ENCODE results near the gene PEX12.

The PEX12 gene

DNA sequence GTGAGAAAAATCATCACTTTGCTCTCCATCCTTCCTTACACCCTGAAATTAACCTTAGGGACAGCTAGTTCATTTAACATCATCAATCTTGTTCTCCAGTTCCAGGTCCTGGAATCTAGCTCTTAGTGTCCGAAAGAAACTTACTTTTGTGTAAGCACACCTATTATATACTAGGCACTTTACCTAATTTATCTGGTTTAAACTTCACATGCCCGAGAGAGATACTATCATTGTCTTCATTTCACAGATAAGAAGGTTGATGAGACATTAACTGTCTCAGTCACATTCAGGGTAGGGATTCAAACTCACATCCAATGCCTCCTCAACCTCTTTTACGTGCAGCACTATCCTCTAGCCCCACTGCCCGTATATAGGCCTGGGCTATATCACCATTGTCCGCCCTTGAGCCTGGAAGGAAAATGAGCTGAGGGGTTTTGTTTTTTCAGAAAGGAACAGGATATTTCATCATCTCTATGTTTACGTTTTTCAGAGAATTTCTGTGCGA lies 8.2 kb upstream of the PEX12 start (continued):
- TF ChIP-seq, protein P1, sequence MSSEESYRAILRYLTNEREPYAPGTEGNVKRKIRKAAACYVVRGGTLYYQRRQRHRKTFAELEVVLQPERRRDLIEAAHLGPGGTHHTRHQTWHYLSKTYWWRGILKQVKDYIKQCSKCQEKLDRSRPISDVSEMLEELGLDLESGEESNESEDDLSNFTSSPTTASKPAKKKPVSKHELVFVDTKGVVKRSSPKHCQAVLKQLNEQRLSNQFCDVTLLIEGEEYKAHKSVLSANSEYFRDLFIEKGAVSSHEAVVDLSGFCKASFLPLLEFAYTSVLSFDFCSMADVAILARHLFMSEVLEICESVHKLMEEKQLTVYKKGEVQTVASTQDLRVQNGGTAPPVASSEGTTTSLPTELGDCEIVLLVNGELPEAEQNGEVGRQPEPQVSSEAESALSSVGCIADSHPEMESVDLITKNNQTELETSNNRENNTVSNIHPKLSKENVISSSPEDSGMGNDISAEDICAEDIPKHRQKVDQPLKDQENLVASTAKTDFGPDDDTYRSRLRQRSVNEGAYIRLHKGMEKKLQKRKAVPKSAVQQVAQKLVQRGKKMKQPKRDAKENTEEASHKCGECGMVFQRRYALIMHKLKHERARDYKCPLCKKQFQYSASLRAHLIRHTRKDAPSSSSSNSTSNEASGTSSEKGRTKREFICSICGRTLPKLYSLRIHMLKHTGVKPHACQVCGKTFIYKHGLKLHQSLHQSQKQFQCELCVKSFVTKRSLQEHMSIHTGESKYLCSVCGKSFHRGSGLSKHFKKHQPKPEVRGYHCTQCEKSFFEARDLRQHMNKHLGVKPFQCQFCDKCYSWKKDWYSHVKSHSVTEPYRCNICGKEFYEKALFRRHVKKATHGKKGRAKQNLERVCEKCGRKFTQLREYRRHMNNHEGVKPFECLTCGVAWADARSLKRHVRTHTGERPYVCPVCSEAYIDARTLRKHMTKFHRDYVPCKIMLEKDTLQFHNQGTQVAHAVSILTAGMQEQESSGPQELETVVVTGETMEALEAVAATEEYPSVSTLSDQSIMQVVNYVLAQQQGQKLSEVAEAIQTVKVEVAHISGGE (tag by site-specific recombination; conservative IDR thresholded peaks at IDR 0.05; ENCODE audit: low read depth): no peak
- TF ChIP-seq ZNF202 (tag by site-specific recombination; IDR thresholded peaks at IDR 0.05; ENCODE audit: borderline replicate concordance) (no peak), WT1 (tag by site-specific recombination; IDR thresholded peaks at IDR 0.05) (no peak; the same call in 1 of the 2 replicates)

GRCh38 chr17:35584061-35584460 lies 5.7 kb upstream of the PEX12 start:
- Histone ChIP-seq H3K4me1 (ENCODE audit: control insufficient read depth, insufficient read depth, low read length) (peaks cover 11% of the 10 kb centered on the region; the same call in 1 of the 2 replicates), H3K27ac (ENCODE audit: extremely low read depth, low read depth, low read length) (no peak overlapping the region), H3K4me3 (ENCODE audit: low read depth, low read length) (no peak overlapping the region), H3K9me3 (ENCODE audit: control insufficient read depth, insufficient read depth, low read depth, low read length) (no peaks in the 10 kb centered on the region), H3K36me3 (ENCODE audit: control insufficient read depth in 2 of 2, insufficient read depth in 1 of 2, low read length in 2 of 2) (no peaks in the 10 kb centered on the region)
- no peak for TF ChIP-seq KLF8 (tag by site-specific recombination; IDR thresholded peaks at IDR 0.05)
- TF ChIP-seq ZBTB48 (tag by site-specific recombination; IDR thresholded peaks at IDR 0.05): no peak
- no peak for TF ChIP-seq ZNF416 (tag by site-specific recombination; IDR thresholded peaks at IDR 0.05)
- TF ChIP-seq KLF10 (tag by site-specific recombination; IDR thresholded peaks at IDR 0.05): no peak
- TF ChIP-seq ZNF175 (tag by site-specific recombination; IDR thresholded peaks at IDR 0.05): no peak
- no peak for TF ChIP-seq ZNF350 (tag by site-specific recombination; IDR thresholded peaks at IDR 0.05)
- TF ChIP-seq, protein P2, sequence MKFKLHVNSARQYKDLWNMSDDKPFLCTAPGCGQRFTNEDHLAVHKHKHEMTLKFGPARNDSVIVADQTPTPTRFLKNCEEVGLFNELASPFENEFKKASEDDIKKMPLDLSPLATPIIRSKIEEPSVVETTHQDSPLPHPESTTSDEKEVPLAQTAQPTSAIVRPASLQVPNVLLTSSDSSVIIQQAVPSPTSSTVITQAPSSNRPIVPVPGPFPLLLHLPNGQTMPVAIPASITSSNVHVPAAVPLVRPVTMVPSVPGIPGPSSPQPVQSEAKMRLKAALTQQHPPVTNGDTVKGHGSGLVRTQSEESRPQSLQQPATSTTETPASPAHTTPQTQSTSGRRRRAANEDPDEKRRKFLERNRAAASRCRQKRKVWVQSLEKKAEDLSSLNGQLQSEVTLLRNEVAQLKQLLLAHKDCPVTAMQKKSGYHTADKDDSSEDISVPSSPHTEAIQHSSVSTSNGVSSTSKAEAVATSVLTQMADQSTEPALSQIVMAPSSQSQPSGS (tag by site-specific recombination; IDR thresholded peaks at IDR 0.05; ENCODE audit: low read depth): no peak
- TF ChIP-seq FEZF1 (tag by site-specific recombination; IDR thresholded peaks at IDR 0.05): no peak
- TF ChIP-seq ZNF664 (tag by site-specific recombination; IDR thresholded peaks at IDR 0.05): no peak
- TF ChIP-seq TCF7L2 (IDR thresholded peaks at IDR 0.05; ENCODE audit: borderline replicate concordance, low read depth, low read length): no peak
- no peak for TF ChIP-seq REPIN1 (tag by site-specific recombination; IDR thresholded peaks at IDR 0.05; ENCODE audit: low read depth)
- TF ChIP-seq ZNF521 (tag by site-specific recombination; IDR thresholded peaks at IDR 0.05): no peak
- TF ChIP-seq ZBTB21 (tag by site-specific recombination; IDR thresholded peaks at IDR 0.05): no peak
- TF ChIP-seq ZNF16 (tag by site-specific recombination; IDR thresholded peaks at IDR 0.05; ENCODE audit: low read depth): no peak
- no peak for TF ChIP-seq ZNF239 (tag by site-specific recombination; IDR thresholded peaks at IDR 0.05)
- TF ChIP-seq ZNF280D (tag by site-specific recombination; IDR thresholded peaks at IDR 0.05): no peak
- TF ChIP-seq ZFP3 (tag by site-specific recombination; IDR thresholded peaks at IDR 0.05; ENCODE audit: low read depth): no peak
- TF ChIP-seq ZNF621 (tag by site-specific recombination; IDR thresholded peaks at IDR 0.05): no peak
- TF ChIP-seq ZNF518A (tag by site-specific recombination; conservative IDR thresholded peaks at IDR 0.05; ENCODE audit: low read depth): no peak
- TF ChIP-seq ZNF132 (tag by site-specific recombination; IDR thresholded peaks at IDR 0.05; ENCODE audit: borderline replicate concordance): no peak
- ChIA-PET POLR2A (no interaction called here), CTCF (interaction anchor here (0.6 kb wide), 1 partner anchor 47 kb away, joined by 3 read pairs; the partner anchor contains the start of gene SLFN12L)
